Psoas muscle (tissue), 8 donors: ENCODE results near the gene EVC. TPM values are rescaled to one million over a fixed set of nuclear protein-coding genes. Genes with fewer than 3 reads are reported as not detected.

Experiments
- ATAC-seq, 4 donors: fragments of 200-7000 bp; cut with Tn5 transposase; one replicate each; pipeline ENCODE4 v1.9.1; 2020; ENCODE audit warnings: moderate library complexity in 3 of 4, mild to moderate bottlenecking in 2 of 4
- DNase-seq, 2 donors: peaks; one replicate each; pipeline ENCODE4 v3.0.0-alpha.2; 2020
- H3K27ac ChIP-seq: fragments of 200-600 bp; one replicate; pipeline ENCODE4 v1.8.0; 2022
- H3K27me3 ChIP-seq, 3 donors: fragments of 200-600 bp in 1 of 3; one replicate each; pipeline versions ENCODE4 v1.6.1 to v1.8.0; 2013 to 2022; ENCODE audit warnings: low read length in 2 of 3, mild to moderate bottlenecking in 2 of 3, moderate library complexity in 1 of 3; ENCODE audit not compliant: insufficient read depth in 3 of 3
- H3K36me3 ChIP-seq, 2 donors: fragments of 200-600 bp in 1 of 2; one replicate each; pipeline versions ENCODE4 v1.6.1 to v1.8.0; 2013 to 2022; ENCODE audit warnings: low read depth in 1 of 2, mild to moderate bottlenecking in 1 of 2, moderate library complexity in 1 of 2; ENCODE audit not compliant: insufficient read depth in 1 of 2
- H3K4me1 ChIP-seq: fragments of 200-600 bp; one replicate; pipeline ENCODE4 v1.8.0; 2022
- H3K4me3 ChIP-seq: fragments of 200-600 bp; one replicate; pipeline ENCODE4 v1.8.0; 2022; ENCODE audit warnings: mild to moderate bottlenecking
- H3K9me3 ChIP-seq: fragments of 200-600 bp; one replicate; pipeline ENCODE4 v1.8.0; 2022
- CTCF ChIP-seq: fragments of 200-600 bp; IDR thresholded peaks from one replicate; pipeline ENCODE4 v1.8.0; 2022; ENCODE audit warnings: antibody characterized with exemption
- WGBS, 3 donors: extraction: QIAGEN DNeasy Blood & Tissue Kit; methylation state at CpG; one replicate each; pipeline versions ENCODE4 v1.1.6 to v1.1.7; 2013; 5-methylcytosine and 5-hydroxymethylcytosine counted together
- intact Hi-C, 2 donors: fragments of 100-400 bp; cut with DNase I; formaldehyde crosslinking; loops; one replicate each; pipeline versions ENCODE4 v1.11.0 to v1.14.2; 2022
- polyA plus RNA-seq, 3 donors: library from polyadenylated mRNA; stranded (reverse); fragments of 200-250 nt; gene quantifications; one replicate each; pipeline ENCODE4 v1.2.3, GENCODE V29; 2013
- total RNA-seq, 4 donors: library from RNA; stranded (reverse); fragmentation: NEBNext Ultra II Directional in 2 of 4; extraction: Animal tissue kit (Norgen Biotek cat#: 25700) in 2 of 4; gene quantifications; one replicate each; pipeline versions ENCODE4 v1.2.1 to v1.2.4, GENCODE V29; 2021 to 2023
- donor health status: healthy with polysubstance abuse.
- donor health status: DM: no; HTN: no; CAD: no; lungs with moderate emphysema.
- donor health status: Bipolar disorder and iron deficiency.
- donor health status: healthy.
- donor health status: DM: yes; HTN: yes; CAD: no.
- donor health status: DM: no; HTN: no; CAD: no.
- donor health status: DM: no; HTN: no; CAD: no.
- donor health status: DM: yes; HTN: yes; CAD: no.

EVC gene
- total and polyA plus RNA-seq, 7 donors, result 0.56 to 3.8 (median 1.5) TPM

- intact Hi-C loops, result no loop called here
- no peak for DNase-seq
- Histone ChIP-seq H3K4me3 (no peak overlapping the region), H3K27ac (no peak overlapping the region), H3K9me3 (no peaks in the 10 kb centered on the region), H3K4me1 (no peaks in the 10 kb centered on the region), H3K27me3 (peaks cover 0 to 41% (median 13%) of the 10 kb centered on the region in 3 donors), H3K36me3 (no peaks in the 10 kb centered on the region)
- WGBS, 3 donors, result 90 to 99% (median 92%) methylated on average over 3 of the region's 3 CpGs
- no peak for TF ChIP-seq CTCF
- no peak for ATAC-seq
Observed at GRCh38 chr4:5712931-5713330, 1.9 kb downstream of the EVC start.

- TF ChIP-seq CTCF, result no peak
- Histone ChIP-seq H3K27ac (no peak overlapping the region), H3K4me3 (no peak overlapping the region), H3K36me3 (no peaks in the 10 kb centered on the region), H3K4me1 (no peaks in the 10 kb centered on the region), H3K27me3 (peaks cover 0 to 32% (median 11%) of the 10 kb centered on the region in 3 donors), H3K9me3 (no peaks in the 10 kb centered on the region)
- ATAC-seq, result no peak
- no peak for DNase-seq
- 81 to 90% (median 89%) methylated on average over 6 of the region's 6 CpGs for WGBS, 3 donors
- intact Hi-C loops, result no loop called here
Observed at GRCh38 chr4:5713861-5714260, 2.9 kb downstream of the EVC start.

- TF ChIP-seq CTCF, result no peak
- Histone ChIP-seq H3K4me3 (no peak overlapping the region), H3K4me1 (no peaks in the 10 kb centered on the region), H3K27me3 (peaks cover 0 to 22% (median 5%) of the 10 kb centered on the region in 3 donors), H3K9me3 (no peaks in the 10 kb centered on the region), H3K27ac (no peak overlapping the region), H3K36me3 (peaks cover 0 to 5% of the 10 kb centered on the region in 2 donors)
- ATAC-seq, result no peak
- intact Hi-C loops, result no loop called here
- DNase-seq, result no peak
- 66 to 78% (median 70%) methylated on average over 2 of the region's 2 CpGs for WGBS, 3 donors
Observed at GRCh38 chr4:5715357-5715756, 4.4 kb downstream of the EVC start.

- DNase-seq, result no peak
- Histone ChIP-seq H3K4me3 (no peak overlapping the region), H3K27me3 (peaks cover 0 to 19% (median 0%) of the 10 kb centered on the region in 3 donors), H3K36me3 (peaks cover 0 to 5% of the 10 kb centered on the region in 2 donors), H3K9me3 (no peaks in the 10 kb centered on the region), H3K27ac (no peak overlapping the region), H3K4me1 (no peaks in the 10 kb centered on the region)
- 83 to 89% (median 83%) methylated on average over 2 of the region's 2 CpGs for WGBS, 3 donors
- intact Hi-C loops, result no loop called here
- ATAC-seq, result no peak
- no peak for TF ChIP-seq CTCF
Observed at GRCh38 chr4:5716391-5716790, 5.4 kb downstream of the EVC start.

GRCh38 chr4:5717449-5718158 is 6.6 kb downstream of the EVC start:
- H3K27me3 ChIP-seq, result peaks cover 0 to 7% (median 0%) of the 10 kb centered on the region in 3 donors
- no peaks in the 10 kb centered on the region for H3K4me1 ChIP-seq
- DNase-seq (no peak), ATAC-seq (no peak)
- H3K9me3 ChIP-seq, result no peaks in the 10 kb centered on the region
- intact Hi-C loops, result no loop called here
- no peak overlapping the region for H3K4me3 ChIP-seq
- no peak overlapping the region for H3K27ac ChIP-seq
- 86 to 96% (median 91%) methylated on average over 4 of the region's 4 CpGs for WGBS, 3 donors
- no peak for TF ChIP-seq CTCF
- H3K36me3 ChIP-seq, result peaks cover 0 to 5% of the 10 kb centered on the region in 2 donors
